CD4-positive, alpha-beta T cell (primary cell): ENCODE measurements around the gene TOR1A. TPM values are rescaled to one million over a fixed set of nuclear protein-coding genes. Genes with fewer than 3 reads are reported as not detected.

ENCODE experiments used
- ATAC-seq: fragments of 200-7000 bp; cut with Tn5 transposase; one replicate; pipeline ENCODE4 v1.10.0; 2022; ENCODE audit warnings: mild to moderate bottlenecking; ENCODE audit not compliant: poor library complexity
- CTCF ChIA-PET: fragments of 350-600 bp; sonication (Branson Sonifier 250); formaldehyde crosslinking; loops from one replicate; lab custom pipeline; 2021; ENCODE audit warnings: antibody characterized with exemption, inconsistent platforms; lab: Charles Lee
- POLR2A ChIA-PET: fragments of 350-600 bp; sonication (Branson Sonifier 250); formaldehyde crosslinking; loops from one replicate; lab custom pipeline; 2021; ENCODE audit warnings: antibody characterized with exemption, inconsistent platforms; lab: Charles Lee
- DNase-seq, 14 experiments: peaks; one replicate each; pipeline ENCODE4 v3.0.0-alpha.2; 2013 to 2020; ENCODE audit warnings: mixed read lengths in 2 of 14
- H3K27ac ChIP-seq, 2 donors: one replicate each; pipeline versions ENCODE4 v1.5.1 to v1.7.0; 2013; ENCODE audit warnings: low read length in 2 of 2, low read depth in 1 of 2, mild to moderate bottlenecking in 1 of 2
- H3K27me3 ChIP-seq, 2 experiments: 1 replicate in 1 of 2; 2 replicates in 1 of 2; pipeline versions ENCODE4 v1.6.1 to v1.7.0; 2013; ENCODE audit warnings: low read length in 2 of 2, control low read depth in 1 of 2, mild to moderate bottlenecking in 1 of 2, moderate library complexity in 1 of 2; ENCODE audit not compliant: insufficient read depth in 2 of 2, control insufficient read depth in 1 of 2
- H3K36me3 ChIP-seq: one replicate; pipeline ENCODE4 v1.6.1; 2013; ENCODE audit warnings: low read length, control low read depth; ENCODE audit not compliant: insufficient read depth
- H3K4me1 ChIP-seq: one replicate; pipeline ENCODE4 v1.6.1; 2013; ENCODE audit warnings: low read length, control low read depth; ENCODE audit not compliant: insufficient read depth
- H3K4me3 ChIP-seq: one replicate; pipeline ENCODE4 v1.5.1; 2013; ENCODE audit warnings: mild to moderate bottlenecking, low read length, moderate library complexity
- H3K9me3 ChIP-seq, 2 experiments: 1 replicate in 1 of 2; 2 replicates in 1 of 2; pipeline versions ENCODE4 v1.6.1 to v1.7.0; 2013; ENCODE audit warnings: low read length in 2 of 2, mild to moderate bottlenecking in 2 of 2, control low read depth in 1 of 2, moderate library complexity in 1 of 2; ENCODE audit not compliant: control insufficient read depth in 1 of 2, insufficient read depth in 1 of 2
- H3K27ac Mint-ChIP-seq: one replicate; pipeline ENCODE4 v1.8.0; 2020; ENCODE audit warnings: mixed read lengths
- H3K27me3 Mint-ChIP-seq: one replicate; pipeline ENCODE4 v1.8.0; 2021; ENCODE audit warnings: mixed read lengths
- H3K36me3 Mint-ChIP-seq: one replicate; pipeline ENCODE4 v1.8.0; 2021; ENCODE audit warnings: low read depth, mixed read lengths
- H3K4me1 Mint-ChIP-seq: one replicate; pipeline ENCODE4 v1.8.0; 2021; ENCODE audit warnings: low read depth, mixed read lengths
- H3K4me3 Mint-ChIP-seq: one replicate; pipeline ENCODE4 v1.8.0; 2020; ENCODE audit warnings: mild to moderate bottlenecking, mixed read lengths
- H3K9me3 Mint-ChIP-seq: one replicate; pipeline ENCODE4 v1.8.0; 2020; ENCODE audit warnings: mixed read lengths
- intact Hi-C, 2 experiments: fragments of 100-400 bp; cut with DNase I in 1 of 2; cut with micrococcal nuclease in 1 of 2; formaldehyde crosslinking; loops; one replicate each; pipeline versions ENCODE4 v1.15.1 to v1.9.0; 2023 to 2025; cut with DNase I, micrococcal nuclease
- total RNA-seq, 174 experiments: library from RNA in 2 of 174; stranded (reverse) in 2 of 174; gene quantifications; one replicate each; pipeline ENCODE4 v1.2.3 and lab custom pipeline; 2021 to 2026
- TF ChIP-seq, protein P1 (sequence below): fragments of 200-600 bp; IDR thresholded peaks from one replicate; pipeline ENCODE4 v1.8.0; 2022; ENCODE audit warnings: antibody characterized with exemption, mild to moderate bottlenecking

Gene TOR1A
- total RNA-seq, 2 experiments from 2014 or later = 12.6 to 13.9 TPM

DNA sequence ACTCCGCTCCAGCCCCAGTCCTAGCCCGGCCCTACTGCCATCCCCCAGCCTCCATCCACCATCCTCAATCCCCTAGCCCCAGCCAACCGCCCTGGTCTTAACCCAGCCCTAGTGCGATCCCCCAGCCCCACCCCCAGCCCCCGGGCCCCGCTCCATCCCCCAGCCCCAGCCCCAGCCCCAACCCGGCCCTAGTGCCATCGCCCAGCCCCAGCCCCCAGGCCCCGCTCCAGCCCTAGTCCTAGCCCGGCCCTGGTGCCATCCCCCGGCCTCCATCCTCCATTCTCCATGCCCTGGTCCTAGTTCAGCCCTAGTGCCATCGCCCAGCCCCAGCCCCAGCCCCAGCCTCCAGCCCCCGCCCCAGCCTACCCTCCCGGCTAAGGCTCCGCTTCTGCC lies 398 bp downstream of the TOR1A start:
- TF ChIP-seq, protein P1, sequence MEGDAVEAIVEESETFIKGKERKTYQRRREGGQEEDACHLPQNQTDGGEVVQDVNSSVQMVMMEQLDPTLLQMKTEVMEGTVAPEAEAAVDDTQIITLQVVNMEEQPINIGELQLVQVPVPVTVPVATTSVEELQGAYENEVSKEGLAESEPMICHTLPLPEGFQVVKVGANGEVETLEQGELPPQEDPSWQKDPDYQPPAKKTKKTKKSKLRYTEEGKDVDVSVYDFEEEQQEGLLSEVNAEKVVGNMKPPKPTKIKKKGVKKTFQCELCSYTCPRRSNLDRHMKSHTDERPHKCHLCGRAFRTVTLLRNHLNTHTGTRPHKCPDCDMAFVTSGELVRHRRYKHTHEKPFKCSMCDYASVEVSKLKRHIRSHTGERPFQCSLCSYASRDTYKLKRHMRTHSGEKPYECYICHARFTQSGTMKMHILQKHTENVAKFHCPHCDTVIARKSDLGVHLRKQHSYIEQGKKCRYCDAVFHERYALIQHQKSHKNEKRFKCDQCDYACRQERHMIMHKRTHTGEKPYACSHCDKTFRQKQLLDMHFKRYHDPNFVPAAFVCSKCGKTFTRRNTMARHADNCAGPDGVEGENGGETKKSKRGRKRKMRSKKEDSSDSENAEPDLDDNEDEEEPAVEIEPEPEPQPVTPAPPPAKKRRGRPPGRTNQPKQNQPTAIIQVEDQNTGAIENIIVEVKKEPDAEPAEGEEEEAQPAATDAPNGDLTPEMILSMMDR = no peak
- H3K27me3 ChIP-seq = no peaks in the 10 kb centered on the region
- ChIA-PET POLR2A (interaction anchor here (1.0 to 3.5 kb wide), 5 partner anchors 11 to 216 kb away, joined by 3 to 27 read pairs (median 5); partner anchors contain the start of genes C9orf78 and USP20), CTCF (no interaction called here)
- peak in 1 of 14 experiments; percentile 40 for DNase-seq
- H3K4me1 ChIP-seq = peaks cover 14% of the 10 kb centered on the region
- no peaks in the 10 kb centered on the region for H3K9me3 ChIP-seq
- intact Hi-C loops = loop anchor here in 1 of 2 experiments (5.0 kb wide), 1 partner anchor 44 kb away; no protein-coding TSS in a partner anchor
- H3K36me3 ChIP-seq = peaks cover 51% of the 10 kb centered on the region
- H3K27ac ChIP-seq = peak overlapping the region in 1 of 2 donors; percentile 46
- H3K9me3 Mint-ChIP-seq = no peaks in the 10 kb centered on the region
- peak overlapping the region; percentile 94 for H3K4me3 Mint-ChIP-seq
- H3K27me3 Mint-ChIP-seq = no peaks in the 10 kb centered on the region
- peak; percentile 4 for ATAC-seq
- peak overlapping the region; percentile 64 for H3K4me3 ChIP-seq
- H3K36me3 Mint-ChIP-seq = peaks cover 54% of the 10 kb centered on the region
- H3K27ac Mint-ChIP-seq = peak overlapping the region; percentile 81
- H3K4me1 Mint-ChIP-seq = peaks cover 18% of the 10 kb centered on the region

DNA sequence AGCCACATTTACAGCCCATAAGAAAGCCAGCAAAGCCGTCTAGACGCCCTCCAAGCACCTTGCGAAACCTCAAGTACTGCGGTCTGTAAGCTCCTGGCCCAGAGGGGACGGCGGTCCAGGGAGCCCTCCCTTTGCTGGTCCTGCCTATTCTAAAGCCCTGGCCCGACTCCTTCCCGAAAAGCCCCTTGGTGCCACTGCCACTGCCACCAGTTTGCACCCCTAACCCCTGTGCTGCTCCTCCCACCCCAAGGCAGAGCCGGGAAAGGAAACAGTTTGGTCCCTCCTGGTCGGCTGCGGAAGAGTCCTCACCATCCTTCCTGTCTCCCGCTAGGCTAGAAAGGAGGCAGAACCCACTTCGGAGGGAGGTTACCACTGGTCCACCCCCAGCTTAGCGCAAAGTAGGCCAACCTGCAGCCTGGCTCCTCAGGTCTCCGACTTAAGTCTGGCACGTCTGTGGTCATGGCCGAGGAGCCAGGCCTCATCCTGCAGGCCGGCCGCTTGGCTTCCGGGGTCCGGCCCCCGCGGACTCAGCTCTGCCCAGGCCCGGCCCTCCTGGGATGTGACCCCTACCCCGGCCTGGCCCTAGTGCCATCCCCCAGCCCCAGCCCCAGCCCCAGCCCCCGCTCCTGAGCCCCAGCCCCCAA lies 916 bp downstream of the TOR1A start:
- no peak overlapping the region for H3K27ac ChIP-seq
- intact Hi-C loops = loop anchor here in 1 of 2 experiments (5.0 kb wide), 1 partner anchor 44 kb away; no protein-coding TSS in a partner anchor
- peaks cover 14% of the 10 kb centered on the region for H3K4me1 ChIP-seq
- Mint-ChIP-seq H3K27me3 (no peaks in the 10 kb centered on the region), H3K4me3 (peak overlapping the region; percentile 82), H3K36me3 (peaks cover 54% of the 10 kb centered on the region), H3K9me3 (no peaks in the 10 kb centered on the region), H3K27ac (no peak overlapping the region), H3K4me1 (peaks cover 18% of the 10 kb centered on the region)
- peaks cover 51% of the 10 kb centered on the region for H3K36me3 ChIP-seq
- ChIA-PET CTCF (no interaction called here), POLR2A (interaction anchor here (1.3 to 3.5 kb wide), 4 partner anchors 11 to 216 kb away, joined by 3 to 27 read pairs (median 6); partner anchors contain the start of genes C9orf78 and USP20)
- peak overlapping the region; percentile 64 for H3K4me3 ChIP-seq
- DNase-seq (peak in 4 of 14 experiments; percentile 6 to 61 (median 26)), ATAC-seq (no peak)
- H3K9me3 ChIP-seq = no peaks in the 10 kb centered on the region
- TF ChIP-seq, protein P1 = no peak
- H3K27me3 ChIP-seq = no peaks in the 10 kb centered on the region

DNA sequence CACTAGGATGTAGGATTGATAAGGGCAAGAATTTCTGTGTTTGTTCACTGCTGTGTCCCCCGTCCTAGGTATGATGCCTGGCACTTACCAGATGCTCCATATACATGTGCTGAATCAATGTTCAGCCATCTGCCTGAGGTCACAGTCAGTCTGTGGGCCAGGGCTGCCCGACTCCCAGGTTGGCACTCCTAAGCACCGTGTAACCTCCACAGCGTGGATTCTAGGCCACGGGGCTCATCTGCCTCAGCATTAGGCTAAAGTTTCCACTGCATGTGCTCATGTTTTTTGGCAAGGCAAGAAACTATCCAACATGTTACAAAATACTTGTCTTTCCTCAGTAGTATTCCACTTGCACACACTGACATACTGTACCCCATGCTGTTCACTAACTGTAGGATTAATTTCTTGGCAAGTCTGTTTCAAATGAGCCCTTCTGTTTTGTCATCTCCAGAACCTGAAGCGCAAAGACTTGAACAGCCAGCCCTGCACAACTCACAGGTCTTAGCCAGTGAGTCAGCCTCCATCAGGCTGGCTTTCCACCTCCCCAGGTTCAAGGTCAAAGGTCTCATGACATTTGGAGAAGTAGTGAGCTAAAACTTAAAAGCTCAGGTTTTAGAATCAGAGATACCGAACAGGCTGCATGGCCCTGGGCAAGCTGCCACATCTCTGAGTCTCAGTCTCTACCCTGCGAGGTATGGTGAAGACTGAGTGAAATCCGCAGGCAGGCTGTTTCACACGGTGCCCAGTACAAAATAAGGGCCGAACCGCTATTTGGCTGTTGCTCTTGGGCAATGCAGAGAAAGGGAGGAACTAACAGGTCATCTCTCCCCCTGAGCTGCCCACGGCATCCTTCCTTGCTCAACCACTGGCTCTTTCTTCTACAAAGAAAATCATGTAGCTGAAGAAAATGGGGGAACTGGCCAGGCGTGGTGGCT lies 7.2 kb downstream of the TOR1A start:
- H3K36me3 ChIP-seq = peaks cover 81% of the 10 kb centered on the region
- intact Hi-C loops = no loop called here
- H3K9me3 ChIP-seq = no peaks in the 10 kb centered on the region
- no peaks in the 10 kb centered on the region for H3K4me1 ChIP-seq
- H3K36me3 Mint-ChIP-seq = peaks cover 71% of the 10 kb centered on the region
- POLR2A ChIA-PET = no interaction called here
- no peak for ATAC-seq
- no peak overlapping the region for H3K4me3 ChIP-seq
- H3K4me3 Mint-ChIP-seq = no peak overlapping the region
- no peak overlapping the region for H3K27ac ChIP-seq
- no peak for DNase-seq
- TF ChIP-seq, protein P1 = no peak
- CTCF ChIA-PET = no interaction called here
- no peaks in the 10 kb centered on the region for H3K27me3 ChIP-seq
- no peak overlapping the region for H3K27ac Mint-ChIP-seq
- H3K9me3 Mint-ChIP-seq = no peaks in the 10 kb centered on the region
- H3K27me3 Mint-ChIP-seq = no peaks in the 10 kb centered on the region
- peaks cover 27% of the 10 kb centered on the region for H3K4me1 Mint-ChIP-seq
